ENCODE results near the gene GARNL3.

GARNL3 gene

GRCh38 chr9:127223266-127223665, 41.3 kb upstream of the GARNL3 start:
- peaks cover 15% of the 10 kb centered on the region for H3K4me1 ChIP-seq (ENCODE audit: insufficient read depth, low read length, poor library complexity, severe bottlenecking)
- no peak overlapping the region for H3K4me2 ChIP-seq (ENCODE audit: low read depth, low read length, poor library complexity, severe bottlenecking)
- H3K9me3 ChIP-seq (ENCODE audit: insufficient read depth, low read depth, low read length) = no peaks in the 10 kb centered on the region
- H3K36me3 ChIP-seq (ENCODE audit: insufficient read depth, low read length) = no peaks in the 10 kb centered on the region
- TF ChIP-seq EZH2phosphoT487 (IDR thresholded peaks at IDR 0.05; ENCODE audit: borderline replicate concordance) = no peak
- TF ChIP-seq CTCF (conservative IDR thresholded peaks at IDR 0.05; ENCODE audit: low read length) = no peak
- H2AFZ ChIP-seq (ENCODE audit: low read length) = no peak overlapping the region
- H3F3A ChIP-seq (ENCODE audit: low read depth) = no peaks in the 10 kb centered on the region
- H3K9ac ChIP-seq (ENCODE audit: low read depth, low read length, poor library complexity, severe bottlenecking) = no peak overlapping the region
- H3K4me3 ChIP-seq (ENCODE audit: low read length, poor library complexity, severe bottlenecking) = no peak overlapping the region
- H3K9me2 ChIP-seq (replicated peaks; ENCODE audit: low read depth, low read length) = no peaks in the 10 kb centered on the region
- H3K79me2 ChIP-seq (ENCODE audit: insufficient read depth, low read length) = no peaks in the 10 kb centered on the region
- H4K20me1 ChIP-seq (ENCODE audit: insufficient read depth, low read length, poor library complexity, severe bottlenecking) = no peaks in the 10 kb centered on the region
- no peaks in the 10 kb centered on the region for H3K27me3 ChIP-seq (ENCODE audit: insufficient read depth, low read length, poor library complexity, severe bottlenecking)

GRCh38 chr9:127223810-127224177, 40.8 kb upstream of the GARNL3 start:
- no peaks in the 10 kb centered on the region for H3K79me2 ChIP-seq (ENCODE audit: insufficient read depth, low read length)
- TF ChIP-seq EZH2phosphoT487 (IDR thresholded peaks at IDR 0.05; ENCODE audit: borderline replicate concordance) (no peak), CTCF (conservative IDR thresholded peaks at IDR 0.05; ENCODE audit: low read length) (no peak)
- H4K20me1 ChIP-seq (ENCODE audit: insufficient read depth, low read length, poor library complexity, severe bottlenecking) = no peaks in the 10 kb centered on the region
- H3K27me3 ChIP-seq (ENCODE audit: insufficient read depth, low read length, poor library complexity, severe bottlenecking) = no peaks in the 10 kb centered on the region
- H3K9ac ChIP-seq (ENCODE audit: low read depth, low read length, poor library complexity, severe bottlenecking) = no peak overlapping the region
- no peaks in the 10 kb centered on the region for H3K36me3 ChIP-seq (ENCODE audit: insufficient read depth, low read length)
- no peaks in the 10 kb centered on the region for H3K9me3 ChIP-seq (ENCODE audit: insufficient read depth, low read depth, low read length)
- H3K9me2 ChIP-seq (replicated peaks; ENCODE audit: low read depth, low read length) = no peaks in the 10 kb centered on the region
- no peak overlapping the region for H2AFZ ChIP-seq (ENCODE audit: low read length)
- peaks cover 15% of the 10 kb centered on the region for H3K4me1 ChIP-seq (ENCODE audit: insufficient read depth, low read length, poor library complexity, severe bottlenecking)
- no peak overlapping the region for H3K4me2 ChIP-seq (ENCODE audit: low read depth, low read length, poor library complexity, severe bottlenecking)
- no peak overlapping the region for H3K4me3 ChIP-seq (ENCODE audit: low read length, poor library complexity, severe bottlenecking)
- no peaks in the 10 kb centered on the region for H3F3A ChIP-seq (ENCODE audit: low read depth)

GRCh38 chr9:127224178-127224882, 40.2 kb upstream of the GARNL3 start:
- H3K4me1 ChIP-seq (ENCODE audit: insufficient read depth, low read length, poor library complexity, severe bottlenecking) = peaks cover 15% of the 10 kb centered on the region
- H3K4me3 ChIP-seq (ENCODE audit: low read length, poor library complexity, severe bottlenecking) = no peak overlapping the region
- no peak overlapping the region for H2AFZ ChIP-seq (ENCODE audit: low read length)
- H3K9ac ChIP-seq (ENCODE audit: low read depth, low read length, poor library complexity, severe bottlenecking) = no peak overlapping the region
- no peaks in the 10 kb centered on the region for H3K36me3 ChIP-seq (ENCODE audit: insufficient read depth, low read length)
- H3K9me2 ChIP-seq (replicated peaks; ENCODE audit: low read depth, low read length) = no peaks in the 10 kb centered on the region
- no peaks in the 10 kb centered on the region for H3K9me3 ChIP-seq (ENCODE audit: insufficient read depth, low read depth, low read length)
- H3F3A ChIP-seq (ENCODE audit: low read depth) = no peaks in the 10 kb centered on the region
- H3K79me2 ChIP-seq (ENCODE audit: insufficient read depth, low read length) = no peaks in the 10 kb centered on the region
- no peak for TF ChIP-seq EZH2phosphoT487 (IDR thresholded peaks at IDR 0.05; ENCODE audit: borderline replicate concordance)
- TF ChIP-seq CTCF (conservative IDR thresholded peaks at IDR 0.05; ENCODE audit: low read length) = no peak
- H3K4me2 ChIP-seq (ENCODE audit: low read depth, low read length, poor library complexity, severe bottlenecking) = no peak overlapping the region
- H4K20me1 ChIP-seq (ENCODE audit: insufficient read depth, low read length, poor library complexity, severe bottlenecking) = no peaks in the 10 kb centered on the region
- H3K27me3 ChIP-seq (ENCODE audit: insufficient read depth, low read length, poor library complexity, severe bottlenecking) = no peaks in the 10 kb centered on the region

Data from Loucy (cell line).